HEK293 (cell line): Measurements from ENCODE around the gene ALS2CL.

Experiments
- CTCF ChIA-PET: fragments of 350-600 bp; formaldehyde crosslinking; extraction: SDS; loops from one replicate; lab custom pipeline; 2021; ENCODE audit warnings: antibody characterized with exemption; lab: Yijun Ruan, JAX
- POLR2A ChIA-PET: fragments of 300-600 bp; formaldehyde crosslinking; extraction: SDS; loops from one replicate; lab custom pipeline; 2020; ENCODE audit warnings: antibody characterized with exemption, inconsistent platforms; lab: Yijun Ruan, JAX
- H3K27ac ChIP-seq: fragments of 200-500 bp; sonication (Bioruptor generic); 2 replicates; pipeline ENCODE4 v1.5.1; 2014; ENCODE audit warnings: low read depth, low read length, control low read depth, inconsistent platforms; ENCODE audit errors: extremely low read depth
- H3K36me3 ChIP-seq, 2 experiments: fragments of 200-500 bp in 1 of 2; sonication (Bioruptor generic) in 1 of 2; 1 replicate in 1 of 2; 2 replicates in 1 of 2; pipeline ENCODE4 v1.5.1; 2014 to 2017; ENCODE audit warnings: inconsistent platforms in 2 of 2, low read length in 2 of 2; ENCODE audit not compliant: control insufficient read depth in 2 of 2, insufficient read depth in 1 of 2
- H3K4me1 ChIP-seq: fragments of 200-500 bp; sonication (Bioruptor generic); 2 replicates; pipeline ENCODE4 v1.5.1; 2014; ENCODE audit warnings: mild to moderate bottlenecking, low read length, inconsistent platforms; ENCODE audit not compliant: control insufficient read depth, insufficient read depth
- H3K4me3 ChIP-seq: 2 replicates; pipeline ENCODE4 v1.5.1; 2011; ENCODE audit warnings: low read depth, mild to moderate bottlenecking, control low read depth, low read length, moderate library complexity
- H3K9me3 ChIP-seq: fragments of 200-500 bp; sonication (Bioruptor generic); 2 replicates; pipeline ENCODE4 v1.5.1; 2014; ENCODE audit warnings: low read depth, low read length, inconsistent platforms; ENCODE audit not compliant: control insufficient read depth, insufficient read depth
- MYNN ChIP-seq: fragments of 450-650 bp; formaldehyde crosslinking; IDR thresholded peaks from 2 replicates; pipeline ENCODE4 v1.5.1; 2016; ENCODE audit warnings: missing biosample characterization, missing genetic modification characterization, borderline replicate concordance
- SCRT2 ChIP-seq: fragments of 450-650 bp; formaldehyde crosslinking; IDR thresholded peaks from 2 replicates; pipeline ENCODE4 v1.5.1; 2016; ENCODE audit warnings: missing biosample characterization, missing genetic modification characterization
- TCF7L2 ChIP-seq: IDR thresholded peaks from 2 replicates; pipeline ENCODE4 v1.6.1; 2011; ENCODE audit warnings: low read depth, mild to moderate bottlenecking, inconsistent platforms, low read length, moderate library complexity, borderline replicate concordance
- TRIM28 ChIP-seq: IDR thresholded peaks from 2 replicates; pipeline ENCODE4 v1.6.1; 2011; ENCODE audit warnings: low read length, control low read depth, borderline replicate concordance
- ZBTB20 ChIP-seq: fragments of 450-650 bp; formaldehyde crosslinking; IDR thresholded peaks from 2 replicates; pipeline ENCODE4 v1.5.1; 2016; ENCODE audit warnings: missing biosample characterization, missing genetic modification characterization
- ZNF114 ChIP-seq: fragments of 450-650 bp; formaldehyde crosslinking; IDR thresholded peaks from 2 replicates; pipeline ENCODE4 v1.5.0; 2017; ENCODE audit warnings: missing biosample characterization, missing genetic modification characterization
- ZNF133 ChIP-seq: fragments of 450-650 bp; formaldehyde crosslinking; IDR thresholded peaks from 2 replicates; pipeline ENCODE4 v1.5.1; 2016; ENCODE audit warnings: missing biosample characterization, missing genetic modification characterization
- ZNF140 ChIP-seq: fragments of 450-650 bp; formaldehyde crosslinking; IDR thresholded peaks from 2 replicates; pipeline ENCODE4 v1.5.1; 2016; ENCODE audit warnings: missing biosample characterization, missing genetic modification characterization
- ZNF16 ChIP-seq: fragments of 450-650 bp; formaldehyde crosslinking; IDR thresholded peaks from 2 replicates; pipeline ENCODE4 v1.5.1; 2016; ENCODE audit warnings: low read depth, missing biosample characterization, missing genetic modification characterization
- ZNF19 ChIP-seq: fragments of 450-650 bp; formaldehyde crosslinking; IDR thresholded peaks from 2 replicates; pipeline ENCODE4; 2016; ENCODE audit warnings: missing biosample characterization, missing genetic modification characterization, low read depth
- ZNF211 ChIP-seq: fragments of 450-650 bp; formaldehyde crosslinking; IDR thresholded peaks from 2 replicates; pipeline ENCODE4 v1.5.1; 2016; ENCODE audit warnings: low read depth, missing biosample characterization, missing genetic modification characterization
- ZNF292 ChIP-seq: fragments of 450-650 bp; formaldehyde crosslinking; IDR thresholded peaks from 2 replicates; pipeline ENCODE4 v1.5.1; 2016; ENCODE audit warnings: low read depth, missing biosample characterization, missing genetic modification characterization, borderline replicate concordance
- ZNF335 ChIP-seq: fragments of 450-650 bp; formaldehyde crosslinking; conservative IDR thresholded peaks from 2 replicates; pipeline ENCODE4 v1.5.1; 2016; ENCODE audit warnings: missing biosample characterization, missing genetic modification characterization
- ZNF341 ChIP-seq: fragments of 450-650 bp; formaldehyde crosslinking; IDR thresholded peaks from 2 replicates; pipeline ENCODE4; 2016; ENCODE audit warnings: low read depth, missing biosample characterization, missing genetic modification characterization
- ZNF391 ChIP-seq: fragments of 450-650 bp; formaldehyde crosslinking; IDR thresholded peaks from 2 replicates; pipeline ENCODE4 v1.5.1; 2016; ENCODE audit warnings: low read depth, missing biosample characterization, missing genetic modification characterization, borderline replicate concordance
- ZNF426 ChIP-seq: fragments of 450-650 bp; formaldehyde crosslinking; IDR thresholded peaks from 2 replicates; pipeline ENCODE4 v1.5.1; 2017; ENCODE audit warnings: missing biosample characterization, missing genetic modification characterization, mild to moderate bottlenecking, inconsistent platforms, moderate library complexity
- ZNF473 ChIP-seq: fragments of 450-650 bp; formaldehyde crosslinking; IDR thresholded peaks from 2 replicates; pipeline ENCODE4 v1.5.1; 2017; ENCODE audit warnings: missing biosample characterization, missing genetic modification characterization
- ZNF561 ChIP-seq: fragments of 450-650 bp; IDR thresholded peaks from 2 replicates; pipeline ENCODE4 v1.5.1; 2018; ENCODE audit warnings: missing biosample characterization, missing genetic modification characterization, borderline replicate concordance
- ZNF664 ChIP-seq: fragments of 450-650 bp; formaldehyde crosslinking; IDR thresholded peaks from 2 replicates; pipeline ENCODE4 v1.5.1; 2016; ENCODE audit warnings: missing biosample characterization, missing genetic modification characterization
- TF ChIP-seq, protein P1 (sequence below): fragments of 450-650 bp; formaldehyde crosslinking; IDR thresholded peaks from 2 replicates; pipeline ENCODE4 v1.5.1; 2016; ENCODE audit warnings: missing biosample characterization, missing genetic modification characterization
- TF ChIP-seq, protein P2 (sequence below): fragments of 450-650 bp; formaldehyde crosslinking; IDR thresholded peaks from 2 replicates; pipeline ENCODE4 v1.5.1; 2017; ENCODE audit warnings: missing biosample characterization, mild to moderate bottlenecking, missing genetic modification characterization, moderate library complexity
- TF ChIP-seq, protein P3 (sequence below): fragments of 450-650 bp; formaldehyde crosslinking; IDR thresholded peaks from 2 replicates; pipeline ENCODE4 v1.5.1; 2017; ENCODE audit warnings: missing biosample characterization, missing genetic modification characterization
- TF ChIP-seq, protein P4 (sequence below): fragments of 450-650 bp; formaldehyde crosslinking; IDR thresholded peaks from 2 replicates; pipeline ENCODE4 v1.5.1; 2016; ENCODE audit warnings: missing biosample characterization, missing genetic modification characterization
- TF ChIP-seq, protein P5 (sequence below): fragments of 450-650 bp; formaldehyde crosslinking; IDR thresholded peaks from 2 replicates; pipeline ENCODE4 v1.5.1; 2016; ENCODE audit warnings: missing biosample characterization, missing genetic modification characterization

The ALS2CL gene

DNA sequence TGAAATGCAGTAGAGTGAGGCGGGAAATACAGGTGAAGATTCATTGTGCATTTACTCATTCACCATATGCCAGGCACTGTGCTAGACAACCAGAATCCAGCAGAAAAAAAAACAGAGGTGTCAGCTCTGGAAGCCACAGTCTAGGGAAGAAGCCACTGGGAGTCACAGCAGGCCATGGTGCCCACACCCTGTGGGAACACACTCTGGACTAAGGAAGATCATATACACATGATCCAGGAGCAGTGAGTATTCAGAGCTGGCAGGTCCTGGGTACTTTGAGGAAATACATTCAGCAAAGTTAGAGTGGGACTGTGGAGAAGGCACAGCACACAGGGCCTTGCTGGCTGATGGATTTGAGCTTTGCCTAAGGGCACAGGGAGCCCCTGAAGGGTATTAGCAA lies 66.4 kb downstream of the ALS2CL start:
- peak; percentile 16; the same call in 1 of the 2 replicates for TF ChIP-seq ZNF335
- TF ChIP-seq ZNF16 (tag by site-specific recombination), result no peak
- no peaks in the 10 kb centered on the region for H3K4me1 ChIP-seq
- no peak overlapping the region for H3K4me3 ChIP-seq
- no peaks in the 10 kb centered on the region for H3K36me3 ChIP-seq
- ChIA-PET CTCF (interaction anchor here (0.7 to 1.6 kb wide), 2 partner anchors 83 to 138 kb away, joined by 3 to 11 read pairs; no protein-coding TSS in a partner anchor), POLR2A (no interaction called here)
- no peaks in the 10 kb centered on the region for H3K9me3 ChIP-seq
- no peak overlapping the region for H3K27ac ChIP-seq

DNA sequence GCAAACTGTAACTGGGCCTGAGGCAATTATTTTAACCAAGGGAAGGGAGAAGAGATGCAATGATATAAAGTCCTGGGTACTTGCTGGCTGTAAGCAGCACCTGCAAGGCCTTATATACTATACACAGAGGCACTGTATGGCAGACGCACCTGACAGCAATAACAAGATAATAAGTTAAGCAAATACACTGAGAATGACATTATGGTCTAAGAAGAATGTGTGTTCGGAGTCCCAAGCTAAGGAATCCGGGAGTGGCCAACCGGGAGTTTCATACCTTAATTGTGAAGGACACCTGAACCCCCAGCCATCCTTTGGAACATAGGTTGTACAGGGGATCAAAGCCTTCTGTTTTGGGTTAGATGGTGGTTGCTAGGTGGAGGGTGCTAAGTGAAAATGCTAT lies 67.4 kb downstream of the ALS2CL start:
- H3K4me3 ChIP-seq, result no peak overlapping the region
- no peak overlapping the region for H3K27ac ChIP-seq
- ChIA-PET CTCF (interaction anchor here (1.3 kb wide), 1 partner anchor 138 kb away, joined by 3 read pairs; no protein-coding TSS in a partner anchor), POLR2A (no interaction called here)
- no peaks in the 10 kb centered on the region for H3K4me1 ChIP-seq
- H3K36me3 ChIP-seq, result no peaks in the 10 kb centered on the region
- no peaks in the 10 kb centered on the region for H3K9me3 ChIP-seq
- TF ChIP-seq, protein P1, sequence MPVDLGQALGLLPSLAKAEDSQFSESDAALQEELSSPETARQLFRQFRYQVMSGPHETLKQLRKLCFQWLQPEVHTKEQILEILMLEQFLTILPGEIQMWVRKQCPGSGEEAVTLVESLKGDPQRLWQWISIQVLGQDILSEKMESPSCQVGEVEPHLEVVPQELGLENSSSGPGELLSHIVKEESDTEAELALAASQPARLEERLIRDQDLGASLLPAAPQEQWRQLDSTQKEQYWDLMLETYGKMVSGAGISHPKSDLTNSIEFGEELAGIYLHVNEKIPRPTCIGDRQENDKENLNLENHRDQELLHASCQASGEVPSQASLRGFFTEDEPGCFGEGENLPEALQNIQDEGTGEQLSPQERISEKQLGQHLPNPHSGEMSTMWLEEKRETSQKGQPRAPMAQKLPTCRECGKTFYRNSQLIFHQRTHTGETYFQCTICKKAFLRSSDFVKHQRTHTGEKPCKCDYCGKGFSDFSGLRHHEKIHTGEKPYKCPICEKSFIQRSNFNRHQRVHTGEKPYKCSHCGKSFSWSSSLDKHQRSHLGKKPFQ (tag by site-specific recombination), result no peak
- TF ChIP-seq ZBTB20 (tag by site-specific recombination), result no peak
- no peak for TF ChIP-seq ZNF473 (tag by site-specific recombination)
- no peak for TF ChIP-seq ZNF114 (tag by site-specific recombination)
- TF ChIP-seq MYNN, result no peak
- TF ChIP-seq TRIM28, result no peak
- TF ChIP-seq, protein P2, sequence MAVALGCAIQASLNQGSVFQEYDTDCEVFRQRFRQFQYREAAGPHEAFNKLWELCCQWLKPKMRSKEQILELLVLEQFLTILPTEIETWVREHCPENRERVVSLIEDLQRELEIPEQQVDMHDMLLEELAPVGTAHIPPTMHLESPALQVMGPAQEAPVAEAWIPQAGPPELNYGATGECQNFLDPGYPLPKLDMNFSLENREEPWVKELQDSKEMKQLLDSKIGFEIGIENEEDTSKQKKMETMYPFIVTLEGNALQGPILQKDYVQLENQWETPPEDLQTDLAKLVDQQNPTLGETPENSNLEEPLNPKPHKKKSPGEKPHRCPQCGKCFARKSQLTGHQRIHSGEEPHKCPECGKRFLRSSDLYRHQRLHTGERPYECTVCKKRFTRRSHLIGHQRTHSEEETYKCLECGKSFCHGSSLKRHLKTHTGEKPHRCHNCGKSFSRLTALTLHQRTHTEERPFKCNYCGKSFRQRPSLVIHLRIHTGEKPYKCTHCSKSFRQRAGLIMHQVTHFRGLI (tag by site-specific recombination), result no peak
- no peak for TF ChIP-seq TCF7L2
- no peak for TF ChIP-seq ZNF426 (tag by site-specific recombination)

DNA sequence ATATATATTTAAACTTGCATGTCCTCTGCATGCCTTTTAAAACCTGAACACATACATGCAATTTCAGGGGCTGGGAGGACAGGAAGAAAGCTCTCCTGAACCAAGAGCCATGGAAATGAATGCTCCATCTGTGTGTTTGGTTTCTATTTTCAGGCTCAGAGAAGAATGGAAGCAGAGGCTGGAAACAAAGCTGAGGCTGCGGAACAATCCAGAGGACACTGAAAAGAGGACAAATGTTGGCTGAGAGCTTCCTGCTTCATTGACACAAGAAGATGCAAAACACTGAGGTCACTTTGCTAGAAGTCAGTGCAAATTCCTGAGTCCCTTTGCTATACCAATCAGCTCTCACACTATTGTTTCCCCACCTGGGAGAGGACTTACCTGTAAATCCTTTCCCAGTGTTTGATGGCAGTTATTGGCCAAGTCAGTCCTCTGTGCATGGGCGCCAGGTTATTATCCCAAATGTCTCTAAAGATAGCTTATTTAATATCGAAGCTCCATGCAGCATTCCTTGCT lies 68.4 kb downstream of the ALS2CL start:
- H3K9me3 ChIP-seq, result no peaks in the 10 kb centered on the region
- ChIA-PET CTCF (interaction anchor here (0.6 to 1.3 kb wide), 2 partner anchors 137 to 1372 kb away, joined by 3 read pairs; no protein-coding TSS in a partner anchor), POLR2A (no interaction called here)
- no peaks in the 10 kb centered on the region for H3K36me3 ChIP-seq
- H3K4me1 ChIP-seq, result no peaks in the 10 kb centered on the region
- no peak overlapping the region for H3K27ac ChIP-seq
- H3K4me3 ChIP-seq, result no peak overlapping the region
- TF ChIP-seq ZNF19 (tag by site-specific recombination) (no peak), ZNF561 (tag by site-specific recombination) (no peak), ZNF292 (tag by site-specific recombination) (no peak), SCRT2 (tag by site-specific recombination) (no peak), ZNF140 (tag by site-specific recombination) (no peak), ZNF133 (no peak), ZNF211 (tag by site-specific recombination) (no peak), ZNF664 (no peak), ZNF391 (tag by site-specific recombination) (no peak), ZNF341 (tag by site-specific recombination) (no peak)
- TF ChIP-seq, protein P3, sequence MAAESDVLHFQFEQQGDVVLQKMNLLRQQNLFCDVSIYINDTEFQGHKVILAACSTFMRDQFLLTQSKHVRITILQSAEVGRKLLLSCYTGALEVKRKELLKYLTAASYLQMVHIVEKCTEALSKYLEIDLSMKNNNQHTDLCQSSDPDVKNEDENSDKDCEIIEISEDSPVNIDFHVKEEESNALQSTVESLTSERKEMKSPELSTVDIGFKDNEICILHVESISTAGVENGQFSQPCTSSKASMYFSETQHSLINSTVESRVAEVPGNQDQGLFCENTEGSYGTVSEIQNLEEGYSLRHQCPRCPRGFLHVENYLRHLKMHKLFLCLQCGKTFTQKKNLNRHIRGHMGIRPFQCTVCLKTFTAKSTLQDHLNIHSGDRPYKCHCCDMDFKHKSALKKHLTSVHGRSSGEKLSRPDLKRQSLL, result no peak
- TF ChIP-seq, protein P4, sequence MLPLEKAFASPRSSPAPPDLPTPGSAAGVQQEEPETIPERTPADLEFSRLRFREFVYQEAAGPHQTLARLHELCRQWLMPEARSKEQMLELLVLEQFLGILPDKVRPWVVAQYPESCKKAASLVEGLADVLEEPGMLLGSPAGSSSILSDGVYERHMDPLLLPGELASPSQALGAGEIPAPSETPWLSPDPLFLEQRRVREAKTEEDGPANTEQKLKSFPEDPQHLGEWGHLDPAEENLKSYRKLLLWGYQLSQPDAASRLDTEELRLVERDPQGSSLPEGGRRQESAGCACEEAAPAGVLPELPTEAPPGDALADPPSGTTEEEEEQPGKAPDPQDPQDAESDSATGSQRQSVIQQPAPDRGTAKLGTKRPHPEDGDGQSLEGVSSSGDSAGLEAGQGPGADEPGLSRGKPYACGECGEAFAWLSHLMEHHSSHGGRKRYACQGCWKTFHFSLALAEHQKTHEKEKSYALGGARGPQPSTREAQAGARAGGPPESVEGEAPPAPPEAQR (tag by site-specific recombination), result no peak
- TF ChIP-seq, protein P5, sequence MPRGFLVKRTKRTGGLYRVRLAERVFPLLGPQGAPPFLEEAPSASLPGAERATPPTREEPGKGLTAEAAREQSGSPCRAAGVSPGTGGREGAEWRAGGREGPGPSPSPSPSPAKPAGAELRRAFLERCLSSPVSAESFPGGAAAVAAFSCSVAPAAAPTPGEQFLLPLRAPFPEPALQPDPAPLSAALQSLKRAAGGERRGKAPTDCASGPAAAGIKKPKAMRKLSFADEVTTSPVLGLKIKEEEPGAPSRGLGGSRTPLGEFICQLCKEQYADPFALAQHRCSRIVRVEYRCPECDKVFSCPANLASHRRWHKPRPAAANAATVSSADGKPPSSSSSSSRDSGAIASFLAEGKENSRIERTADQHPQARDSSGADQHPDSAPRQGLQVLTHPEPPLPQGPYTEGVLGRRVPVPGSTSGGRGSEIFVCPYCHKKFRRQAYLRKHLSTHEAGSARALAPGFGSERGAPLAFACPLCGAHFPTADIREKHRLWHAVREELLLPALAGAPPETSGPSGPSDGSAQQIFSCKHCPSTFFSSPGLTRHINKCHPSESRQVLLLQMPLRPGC, result no peak
